Measurements from ENCODE around the gene DMBT1. TPM values are rescaled to one million over a fixed set of nuclear protein-coding genes. Genes with fewer than 3 reads are reported as not detected.

DMBT1 gene
- total RNA-seq, 1 experiment from 2014 or later = not detected

DNA sequence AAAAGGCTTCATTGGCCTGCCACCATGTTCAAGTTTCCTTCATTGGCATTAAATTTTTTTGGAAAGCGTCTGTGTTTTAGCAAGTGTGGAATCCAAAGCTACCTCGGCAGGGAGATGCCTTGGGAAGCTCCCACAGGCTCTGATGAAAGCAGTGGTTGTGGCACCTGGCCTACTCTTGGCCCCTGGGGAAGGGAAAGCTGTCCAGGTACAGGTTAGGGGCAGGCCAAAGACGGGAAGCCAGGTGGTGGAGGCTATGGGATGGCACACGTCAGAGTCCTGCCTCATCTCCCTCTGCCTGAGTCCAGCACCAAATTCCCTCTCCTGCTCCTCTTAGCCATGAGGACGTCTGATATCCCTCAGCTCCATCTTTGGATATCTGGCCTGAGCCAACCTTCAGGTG is 89.3 kb downstream of the DMBT1 start:
- no peaks in the 10 kb centered on the region for H3K36me3 ChIP-seq
- H3K4me3 ChIP-seq = no peak overlapping the region
- H3K27me3 ChIP-seq = peaks cover 11% of the 10 kb centered on the region; the same call in 1 of the 2 replicates
- no peaks in the 10 kb centered on the region for H3K9me3 ChIP-seq
- DNase-seq = no peak

DNA sequence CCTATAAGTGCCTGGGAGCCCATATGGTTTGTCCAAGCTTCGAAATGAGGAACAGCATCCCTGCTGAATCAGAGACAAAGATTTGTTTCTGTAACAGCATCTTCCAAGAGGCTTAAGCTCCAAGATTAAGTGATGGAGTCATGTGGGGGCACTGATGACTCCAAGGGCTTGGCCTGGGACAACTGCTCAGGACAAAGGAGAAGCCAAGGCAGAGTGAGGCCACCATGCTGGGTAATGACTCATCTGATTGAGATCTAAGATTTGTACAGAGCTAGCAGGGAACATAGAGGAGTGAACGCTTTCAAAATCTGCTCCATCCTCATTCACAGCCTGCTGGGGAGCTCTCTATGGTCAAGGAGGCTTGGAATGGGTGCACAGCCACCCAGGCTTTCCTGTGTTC is 89.8 kb downstream of the DMBT1 start:
- no peak for DNase-seq
- Histone ChIP-seq H3K36me3 (no peaks in the 10 kb centered on the region), H3K27me3 (peaks cover 11% of the 10 kb centered on the region; the same call in 1 of the 2 replicates)

DNA sequence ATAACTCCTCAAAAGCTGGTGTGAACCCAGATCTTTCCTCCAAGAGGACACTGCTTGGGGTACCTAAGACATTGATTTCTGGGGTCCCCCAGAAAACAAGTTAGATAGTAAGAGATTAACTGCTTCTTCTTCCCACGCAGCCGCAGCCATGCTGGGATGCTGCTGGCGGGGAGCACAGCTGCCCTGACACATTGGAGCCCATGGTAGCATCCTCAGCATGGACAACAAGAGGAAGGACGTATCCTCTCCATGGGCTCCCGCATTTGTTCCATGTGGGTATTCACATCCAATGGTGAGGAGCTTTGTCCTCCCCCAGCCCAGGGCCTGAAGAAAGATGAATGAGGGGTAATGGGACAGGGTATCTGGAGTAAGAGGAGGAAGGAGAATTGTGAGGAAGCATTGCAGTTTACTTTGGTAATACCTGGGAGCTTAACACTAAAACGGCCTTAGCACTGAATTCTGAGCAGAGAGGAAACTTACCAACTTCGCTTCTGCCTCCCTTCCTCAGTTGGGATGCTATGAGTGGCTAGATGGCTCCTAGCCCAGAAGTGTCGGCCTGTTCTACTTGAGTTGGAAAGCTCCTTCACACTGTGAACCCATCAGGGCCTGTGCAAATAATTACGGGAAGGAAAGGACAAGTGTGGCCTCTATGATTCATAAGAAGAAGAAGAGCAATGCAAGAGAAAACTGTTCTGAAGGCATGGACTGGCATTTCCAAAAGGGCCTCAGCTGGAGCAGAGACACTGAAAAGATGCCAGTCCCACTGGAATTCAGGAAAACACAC is 95.2 kb downstream of the DMBT1 start:
- Histone ChIP-seq H3K36me3 (no peaks in the 10 kb centered on the region), H3K4me3 (no peak overlapping the region), H3K27me3 (peaks cover 11% of the 10 kb centered on the region; the same call in 1 of the 2 replicates), H3K9me3 (no peaks in the 10 kb centered on the region)
- DNase-seq = peak; percentile 34

More for the DNA sequence above, 89.8 kb downstream of the DMBT1 start:
- H3K9me3 ChIP-seq = no peaks in the 10 kb centered on the region
- no peak overlapping the region for H3K4me3 ChIP-seq

DNA sequence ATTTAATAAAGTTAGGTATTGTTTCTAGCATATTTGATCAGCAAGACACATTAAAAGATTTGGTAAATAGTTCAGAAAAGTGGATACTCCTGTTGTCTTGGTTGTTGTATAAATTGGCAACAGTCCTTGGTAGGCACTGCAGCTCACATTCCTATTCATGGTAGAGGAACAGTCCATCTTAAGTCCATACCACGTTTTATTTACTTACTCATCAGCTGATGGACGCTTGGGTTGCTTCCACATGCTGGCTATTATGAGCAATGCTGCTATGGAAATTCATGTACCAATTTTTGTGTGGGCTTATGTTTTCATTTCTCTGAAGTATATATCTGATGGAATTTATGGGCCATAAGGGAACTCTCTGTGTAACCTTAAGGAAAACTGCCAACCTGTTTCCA is 95.8 kb downstream of the DMBT1 start:
- Histone ChIP-seq H3K9me3 (no peaks in the 10 kb centered on the region), H3K36me3 (no peaks in the 10 kb centered on the region), H3K4me3 (no peak overlapping the region), H3K27me3 (peaks cover 9% of the 10 kb centered on the region; the same call in 1 of the 2 replicates)
- peak; percentile 34 for DNase-seq

DNA sequence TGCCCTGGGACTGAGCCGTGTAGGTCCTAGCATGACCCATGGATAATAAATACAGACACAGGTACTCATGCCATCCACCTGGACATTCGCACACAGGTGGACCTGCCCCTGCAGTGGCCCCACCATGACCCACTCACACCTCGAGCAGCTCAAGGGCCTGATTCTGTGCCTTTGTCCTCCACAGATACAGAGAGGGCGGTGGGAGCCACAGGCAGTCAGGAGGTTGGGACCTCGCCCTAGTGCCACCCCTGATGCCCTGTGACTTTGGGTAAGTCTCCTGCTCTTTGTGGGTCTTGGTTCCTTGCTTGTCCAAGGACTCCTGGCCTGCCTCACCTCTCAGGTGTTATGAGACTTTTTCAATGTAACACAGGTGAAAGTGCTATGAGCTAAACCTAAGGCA is 96.2 kb downstream of the DMBT1 start:
- Histone ChIP-seq H3K36me3 (no peaks in the 10 kb centered on the region), H3K4me3 (no peak overlapping the region), H3K9me3 (no peaks in the 10 kb centered on the region), H3K27me3 (peaks cover 7% of the 10 kb centered on the region; the same call in 1 of the 2 replicates)
- DNase-seq = no peak

DNA sequence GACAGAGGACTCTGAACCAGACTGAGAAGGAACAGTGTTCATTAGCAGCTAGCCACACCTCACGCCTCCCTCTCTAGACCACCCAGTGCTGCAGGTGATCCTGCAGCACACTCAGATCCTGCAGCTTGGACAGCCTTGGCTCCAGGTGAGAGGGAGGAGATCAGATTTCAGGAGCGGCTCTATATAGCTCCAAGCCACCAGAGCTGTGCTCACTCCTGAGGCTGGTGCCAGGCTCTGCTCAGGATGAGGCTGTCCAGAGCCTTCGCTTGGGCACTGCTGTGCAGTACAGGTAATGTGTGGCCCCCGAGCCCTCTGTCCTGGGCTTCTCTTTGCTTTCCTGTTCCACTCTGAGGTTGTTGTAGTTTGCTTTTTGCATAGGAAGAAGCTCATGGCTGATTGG is 96.7 kb downstream of the DMBT1 start:
- Histone ChIP-seq H3K36me3 (no peaks in the 10 kb centered on the region), H3K9me3 (no peaks in the 10 kb centered on the region), H3K27me3 (peaks cover 4% of the 10 kb centered on the region; the same call in 1 of the 2 replicates), H3K4me3 (no peak overlapping the region)
- no peak for DNase-seq

DNA sequence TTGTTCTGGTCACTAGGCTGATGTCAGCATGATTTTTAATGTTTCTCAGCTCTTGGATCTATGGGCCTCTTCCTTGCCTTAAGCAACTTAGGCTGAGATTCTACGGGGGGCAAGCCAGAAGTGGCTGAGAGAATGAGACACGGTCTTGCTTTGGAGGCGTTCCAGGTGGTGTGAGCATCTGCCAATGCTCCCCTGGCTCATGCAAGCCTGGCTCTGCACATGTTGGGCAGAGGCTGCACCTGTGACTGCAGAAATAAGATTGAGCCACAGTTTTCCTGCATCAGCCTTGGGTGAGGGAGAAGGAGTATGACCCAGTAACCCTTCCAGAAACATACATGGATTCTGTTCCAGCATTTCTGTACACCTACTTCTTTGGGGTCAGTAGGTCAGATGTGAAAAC is 97.2 kb downstream of the DMBT1 start:
- DNase-seq = no peak
- no peak overlapping the region for H3K4me3 ChIP-seq

DNA sequence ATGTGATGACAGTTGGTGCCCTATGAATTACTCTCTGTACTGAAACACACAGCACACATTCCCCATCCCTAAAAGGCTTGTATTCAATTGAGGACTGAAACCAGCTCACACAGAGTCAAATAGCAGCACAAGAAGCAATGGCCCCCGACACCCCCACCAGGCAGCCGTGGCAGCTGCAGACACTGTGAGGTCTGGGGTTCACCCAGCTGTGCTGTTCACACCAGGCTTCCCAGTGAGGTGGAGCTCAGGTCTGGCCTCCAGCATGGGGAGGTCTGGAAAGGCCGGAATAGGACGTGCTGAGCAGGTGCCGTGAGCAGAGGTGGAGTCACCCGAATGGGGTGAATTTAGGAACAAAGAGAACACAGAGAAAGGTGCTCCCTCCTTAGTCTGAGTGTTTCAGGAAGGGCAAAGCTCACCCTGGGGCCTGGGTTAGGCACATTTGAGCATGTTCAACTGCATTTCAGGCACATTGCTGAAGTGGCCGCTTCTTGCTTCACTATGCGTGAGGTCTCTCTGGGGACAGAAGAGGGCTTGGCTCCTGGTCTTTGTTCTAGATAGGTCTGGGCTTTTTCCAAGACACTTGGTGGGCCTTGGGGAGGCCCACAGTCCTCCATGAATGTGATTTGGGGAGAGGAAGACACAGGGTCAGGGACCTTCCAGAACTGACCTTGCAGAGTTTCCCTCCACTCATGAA is 97.9 kb downstream of the DMBT1 start:
- Histone ChIP-seq H3K27me3 (no peaks in the 10 kb centered on the region), H3K36me3 (no peaks in the 10 kb centered on the region), H3K9me3 (no peaks in the 10 kb centered on the region), H3K4me3 (no peak overlapping the region)
- DNase-seq = no peak

More for the DNA sequence above, 97.2 kb downstream of the DMBT1 start:
- H3K27me3 ChIP-seq = peaks cover 3% of the 10 kb centered on the region; the same call in 1 of the 2 replicates
- no peaks in the 10 kb centered on the region for H3K9me3 ChIP-seq
- H3K36me3 ChIP-seq = no peaks in the 10 kb centered on the region

DNA sequence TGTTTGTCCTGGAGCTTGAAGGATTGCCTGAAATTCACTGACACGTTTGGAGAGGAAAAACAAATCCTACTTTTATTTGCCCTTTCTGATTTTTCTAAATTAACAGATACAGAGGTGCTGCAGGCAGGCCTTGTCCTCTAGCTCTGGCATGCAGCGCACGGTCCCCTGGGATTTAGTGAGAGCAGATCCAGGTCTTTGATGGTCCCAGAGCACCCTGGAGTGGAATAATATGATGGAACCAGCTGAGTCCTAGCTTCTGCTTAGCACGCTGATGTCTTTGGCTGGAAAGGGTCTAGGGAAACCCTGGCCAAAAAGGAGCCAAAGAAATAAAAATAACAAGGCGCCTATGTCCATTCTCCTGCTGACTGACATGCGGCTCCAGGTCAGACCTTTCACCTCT is 98.6 kb downstream of the DMBT1 start:
- Histone ChIP-seq H3K9me3 (no peaks in the 10 kb centered on the region), H3K27me3 (no peaks in the 10 kb centered on the region), H3K36me3 (no peaks in the 10 kb centered on the region), H3K4me3 (no peak overlapping the region)
- DNase-seq = no peak

DNA sequence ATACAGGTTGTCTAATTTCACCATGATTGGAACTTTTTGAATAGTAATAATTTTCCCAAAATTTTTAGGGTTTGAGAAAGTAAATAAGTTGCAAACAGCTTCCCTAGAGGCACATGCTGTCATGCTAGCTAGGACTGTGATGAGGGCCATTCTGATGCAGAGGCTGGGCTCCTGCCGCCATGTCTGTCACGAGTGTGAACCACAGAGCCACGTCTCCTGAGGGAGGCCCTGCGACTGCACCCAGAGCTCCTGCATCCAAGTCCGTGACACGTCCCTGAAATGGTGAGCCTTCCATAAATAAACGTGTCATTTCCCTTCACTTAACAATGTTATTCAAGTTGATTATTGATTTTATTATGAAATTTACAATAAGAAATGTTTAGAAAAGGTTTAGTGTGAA is 99.1 kb downstream of the DMBT1 start:
- H3K36me3 ChIP-seq = no peaks in the 10 kb centered on the region
- no peak for DNase-seq
- no peak overlapping the region for H3K4me3 ChIP-seq
- no peaks in the 10 kb centered on the region for H3K9me3 ChIP-seq
- no peaks in the 10 kb centered on the region for H3K27me3 ChIP-seq

DNA sequence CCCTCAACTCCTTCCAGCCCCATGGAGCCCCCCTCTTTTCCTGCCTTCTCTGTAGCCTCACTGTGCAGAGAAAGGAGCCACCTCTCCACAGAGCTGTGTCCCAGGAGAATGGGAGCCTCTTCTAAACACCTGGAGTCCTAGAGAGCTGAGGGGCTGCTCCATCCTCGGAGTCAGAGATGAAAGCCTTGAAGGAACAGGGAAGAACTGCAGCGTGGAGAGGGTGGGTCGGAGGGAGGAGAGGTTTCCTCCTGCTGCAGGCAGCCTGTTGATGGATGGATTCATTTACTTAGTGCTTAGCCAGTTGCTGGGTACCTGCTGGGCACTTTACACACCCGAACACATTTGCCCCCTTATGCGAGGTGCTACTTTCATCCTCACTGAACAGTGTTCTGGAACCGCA is 100.1 kb downstream of the DMBT1 start:
- DNase-seq = no peak
- Histone ChIP-seq H3K9me3 (no peaks in the 10 kb centered on the region), H3K27me3 (no peaks in the 10 kb centered on the region), H3K36me3 (no peaks in the 10 kb centered on the region), H3K4me3 (no peak overlapping the region)

DNA sequence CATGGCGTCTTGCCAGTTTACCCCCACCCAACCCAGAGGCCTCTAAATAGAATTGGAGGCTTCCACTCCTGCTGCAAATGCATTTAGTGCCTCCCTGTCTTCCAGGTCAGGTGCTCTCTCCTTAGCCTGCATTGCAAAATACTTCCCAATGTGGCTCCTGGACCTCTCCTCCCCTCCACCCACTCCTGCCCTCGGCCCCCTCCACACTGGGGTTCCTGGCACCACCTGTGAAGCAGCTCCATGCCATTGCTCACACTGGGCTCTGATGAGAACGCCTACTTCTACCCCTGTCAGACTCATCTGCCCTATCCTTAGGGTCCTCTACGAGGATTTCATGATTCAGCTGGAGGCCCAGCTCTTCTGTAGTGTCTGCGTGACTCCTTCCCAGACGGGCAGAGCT is 101.7 kb downstream of the DMBT1 start:
- Histone ChIP-seq H3K4me3 (no peak overlapping the region), H3K9me3 (no peaks in the 10 kb centered on the region), H3K27me3 (no peaks in the 10 kb centered on the region), H3K36me3 (no peaks in the 10 kb centered on the region)
- DNase-seq = no peak

DNA sequence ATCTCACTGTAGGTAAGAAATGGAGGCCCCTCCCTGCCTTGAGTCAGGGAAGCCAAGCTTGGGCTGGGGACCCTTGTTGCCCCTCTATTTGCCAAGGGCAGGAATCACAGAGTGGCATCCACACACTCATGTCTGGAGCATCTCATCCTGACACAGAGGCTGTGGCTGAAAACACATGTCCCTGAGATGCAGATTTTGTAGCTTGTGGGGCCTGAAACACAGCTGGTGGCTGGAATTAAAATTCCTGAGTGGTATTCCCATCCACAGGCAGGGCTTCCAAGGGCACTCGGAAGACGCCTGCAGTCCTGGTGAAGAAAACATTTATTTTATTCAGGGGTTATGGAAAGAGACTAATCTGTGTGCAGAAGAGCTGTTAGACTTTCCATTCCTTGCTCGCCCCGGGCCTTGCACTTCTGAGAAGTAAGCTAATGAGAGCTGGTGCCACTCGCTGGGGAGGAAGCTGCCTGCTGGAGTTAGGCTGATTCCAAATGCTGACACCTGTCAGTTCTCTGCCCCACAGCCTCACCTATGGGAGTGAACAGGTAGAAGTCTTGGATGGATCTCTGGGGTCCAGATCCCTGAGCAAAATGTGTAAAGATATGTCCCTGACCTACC is 103.1 kb downstream of the DMBT1 start:
- H3K27me3 ChIP-seq = no peaks in the 10 kb centered on the region
- DNase-seq = no peak
- no peaks in the 10 kb centered on the region for H3K9me3 ChIP-seq
- H3K4me3 ChIP-seq = no peak overlapping the region
- H3K36me3 ChIP-seq = no peaks in the 10 kb centered on the region

DNA sequence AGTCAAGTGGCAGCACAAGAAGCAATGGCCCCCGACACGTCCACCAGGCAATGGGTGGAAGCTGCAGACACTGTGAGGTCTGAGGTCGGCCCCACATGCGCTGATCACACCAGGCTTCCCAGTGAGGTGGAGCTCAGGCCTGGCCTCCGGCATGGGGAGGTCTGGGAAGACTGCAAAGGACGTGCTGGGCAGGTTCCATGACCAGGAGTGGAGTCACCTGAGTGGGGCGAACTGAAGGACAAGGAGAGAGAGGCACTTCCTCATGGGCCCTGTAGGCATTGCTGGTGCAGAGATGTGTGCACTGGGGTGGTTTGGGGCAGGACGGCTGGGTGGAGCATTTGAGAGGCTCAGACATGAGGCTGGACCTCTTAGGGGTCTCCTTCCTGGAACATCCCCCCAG is 103.9 kb downstream of the DMBT1 start:
- no peaks in the 10 kb centered on the region for H3K36me3 ChIP-seq
- H3K9me3 ChIP-seq = no peaks in the 10 kb centered on the region
- H3K27me3 ChIP-seq = no peaks in the 10 kb centered on the region
- DNase-seq = no peak
- no peak overlapping the region for H3K4me3 ChIP-seq

DNA sequence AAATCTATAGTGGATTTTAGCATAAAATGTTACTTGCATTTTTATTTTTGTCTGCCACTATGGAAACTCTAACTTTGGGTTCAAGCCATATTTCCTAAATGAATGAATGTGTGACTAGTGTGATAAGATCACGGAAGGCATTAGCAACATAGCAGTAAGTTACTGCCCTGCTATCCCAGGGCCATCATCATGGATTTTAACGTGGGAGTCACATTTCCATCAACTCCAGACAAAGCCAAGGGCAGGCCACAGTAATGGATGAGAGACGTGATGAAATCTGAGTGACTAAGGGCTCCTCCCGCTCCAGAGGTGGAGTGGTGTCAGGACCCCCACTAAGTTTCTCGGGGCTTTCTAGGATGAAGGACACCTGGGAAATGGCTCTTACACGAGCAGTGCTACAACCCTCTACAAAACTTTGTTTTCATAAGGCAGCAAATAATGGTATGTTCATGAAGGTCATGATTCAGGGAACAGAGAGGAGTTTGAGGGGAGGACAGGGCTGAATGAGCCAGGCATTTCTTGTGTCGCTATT is 104.8 kb downstream of the DMBT1 start:
- no peaks in the 10 kb centered on the region for H3K27me3 ChIP-seq
- no peaks in the 10 kb centered on the region for H3K36me3 ChIP-seq
- no peak overlapping the region for H3K4me3 ChIP-seq
- DNase-seq = no peak
- H3K9me3 ChIP-seq = no peaks in the 10 kb centered on the region

DNA sequence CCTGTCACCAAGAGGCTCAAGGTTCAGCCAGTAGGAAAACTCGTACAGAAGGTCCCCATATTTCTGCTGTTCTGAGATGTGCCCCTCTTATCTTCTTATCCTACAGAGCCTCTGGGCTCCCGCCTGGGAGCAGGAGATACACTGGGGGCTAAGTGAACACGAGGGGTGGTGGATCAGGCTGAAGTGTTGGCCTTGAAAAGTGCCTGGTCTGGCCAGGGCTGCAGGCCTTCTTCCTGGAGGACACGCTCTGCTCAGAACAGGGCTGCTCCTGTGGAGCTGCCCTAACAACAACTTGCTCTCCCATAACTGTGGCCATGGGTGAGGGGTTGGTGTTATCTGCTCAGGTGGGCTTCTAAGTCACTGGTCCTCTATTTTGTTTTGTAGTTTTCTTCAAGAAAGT is 105.4 kb downstream of the DMBT1 start:
- Histone ChIP-seq H3K4me3 (no peak overlapping the region), H3K27me3 (no peaks in the 10 kb centered on the region), H3K9me3 (no peaks in the 10 kb centered on the region), H3K36me3 (no peaks in the 10 kb centered on the region)
- no peak for DNase-seq

DNA sequence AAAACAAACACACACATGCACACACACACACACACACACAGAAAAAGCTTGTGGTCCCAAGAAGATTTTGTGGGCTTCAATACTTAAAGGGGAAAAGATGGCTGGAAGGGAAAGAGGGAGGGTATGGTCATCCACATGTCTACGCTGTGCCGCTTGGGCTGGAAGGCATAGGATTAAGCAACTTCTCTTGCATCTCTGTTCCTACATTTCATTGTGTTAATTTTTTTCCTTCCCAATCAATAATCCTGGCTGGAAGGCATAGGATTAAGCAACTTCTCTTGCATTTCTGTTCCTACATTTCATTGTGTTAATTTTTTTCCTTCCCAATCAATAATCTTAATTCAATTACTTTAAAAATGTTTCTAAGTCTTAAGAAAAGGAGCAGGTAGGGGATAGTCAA is 108.5 kb downstream of the DMBT1 start:
- no peaks in the 10 kb centered on the region for H3K9me3 ChIP-seq
- no peak for DNase-seq

More for the DNA sequence above, 108.5 kb downstream of the DMBT1 start:
- Histone ChIP-seq H3K27me3 (no peaks in the 10 kb centered on the region), H3K36me3 (no peaks in the 10 kb centered on the region), H3K4me3 (no peak overlapping the region)
